H1 (cell line): ENCODE results near the gene RERE. TPM values are rescaled to one million over a fixed set of nuclear protein-coding genes. Genes with fewer than 3 reads are reported as not detected.

Experiments
- CTCF ChIA-PET: fragments of 300-600 bp; sonication (Branson Sonifier 250); formaldehyde crosslinking; loops from one replicate; lab custom pipeline; 2021; ENCODE audit not compliant: partially characterized antibody; lab: Charles Lee
- POLR2A ChIA-PET: fragments of 300-600 bp; sonication (Branson Sonifier 250); formaldehyde crosslinking; loops from one replicate; lab custom pipeline; 2021; ENCODE audit warnings: inconsistent platforms; ENCODE audit not compliant: partially characterized antibody; lab: Charles Lee
- DNase-seq, 2 experiments: peaks; one replicate each; pipeline versions ENCODE4 v3.0.0 to v3.0.0-alpha.2; 2010 to 2022; ENCODE audit warnings: low spot score in 2 of 2, low read depth in 1 of 2, mixed read lengths in 1 of 2
- FAIRE-seq: peaks from 2 replicates; lab custom pipeline; 2011; peaks lifted over from hg19 to GRCh38; lab: Jason Lieb, UNC
- H2AFZ ChIP-seq: 2 replicates; pipeline ENCODE4 v1.8.1; 2012; ENCODE audit warnings: low read length, inconsistent platforms
- H2AK5ac ChIP-seq: 2 replicates; pipeline ENCODE4 v1.6.1; 2013; ENCODE audit warnings: low read depth, low read length
- H2BK120ac ChIP-seq: replicated peaks from 2 replicates; pipeline ENCODE3; 2013; ENCODE audit warnings: low read depth, low read length, inconsistent platforms
- H2BK12ac ChIP-seq: 2 replicates; pipeline ENCODE4 v1.6.1; 2013; ENCODE audit warnings: low read depth, low read length
- H2BK15ac ChIP-seq: 2 replicates; pipeline ENCODE4 v1.6.1; 2013; ENCODE audit warnings: low read length
- H2BK20ac ChIP-seq: 2 replicates; pipeline ENCODE4 v1.6.1; 2013; ENCODE audit warnings: low read length
- H2BK5ac ChIP-seq: 2 replicates; pipeline ENCODE4 v1.6.1; 2013; ENCODE audit warnings: low read depth, low read length
- H3K14ac ChIP-seq: 2 replicates; pipeline ENCODE4 v1.6.1; 2013; ENCODE audit warnings: inconsistent platforms; ENCODE audit not compliant: insufficient read length
- H3K18ac ChIP-seq: 2 replicates; pipeline ENCODE4 v1.6.1; 2013; ENCODE audit warnings: low read length; ENCODE audit errors: extremely low read depth
- H3K23ac ChIP-seq: 2 replicates; pipeline ENCODE4 v1.6.1; 2013; ENCODE audit warnings: inconsistent platforms; ENCODE audit not compliant: insufficient read length
- H3K23me2 ChIP-seq: 2 replicates; pipeline ENCODE4 v1.6.1; 2013; ENCODE audit warnings: low read depth, low read length
- H3K27ac ChIP-seq: 2 replicates; pipeline ENCODE4 v1.6.1; 2011; ENCODE audit warnings: low read depth, low read length, inconsistent platforms
- H3K27me3 ChIP-seq, 4 experiments: replicated peaks in 1 of 4; 1 replicate in 1 of 4; 2 replicates in 3 of 4; pipeline versions ENCODE4 v1.6.1 to v1.8.1; 2011 to 2013; ENCODE audit warnings: low read length in 3 of 4, mild to moderate bottlenecking in 3 of 4, inconsistent platforms in 2 of 4, mixed read lengths in 2 of 4, moderate library complexity in 1 of 4; ENCODE audit not compliant: control insufficient read depth in 3 of 4, insufficient read depth in 3 of 4; ENCODE audit errors: extremely low read depth in 1 of 4
- H3K36me3 ChIP-seq, 4 experiments: 2 replicates each; pipeline versions ENCODE4 v1.6.1 to v1.8.1; 2011 to 2013; ENCODE audit warnings: mild to moderate bottlenecking in 4 of 4, low read length in 3 of 4, moderate library complexity in 2 of 4, control low read depth in 1 of 4, inconsistent platforms in 1 of 4; ENCODE audit not compliant: insufficient read depth in 4 of 4, control insufficient read depth in 2 of 4
- H3K4ac ChIP-seq: replicated peaks from 2 replicates; pipeline ENCODE3; 2013; ENCODE audit warnings: low read length, low read depth, mixed read lengths, inconsistent platforms; ENCODE audit not compliant: insufficient read length
- H3K4me1 ChIP-seq, 4 experiments: replicated peaks in 1 of 4; 1 replicate in 1 of 4; 2 replicates in 3 of 4; pipeline versions ENCODE4 v1.6.1 to v1.8.1; 2011 to 2013; ENCODE audit warnings: low read length in 3 of 4, inconsistent platforms in 2 of 4, mixed read lengths in 1 of 4; ENCODE audit not compliant: insufficient read depth in 4 of 4, control insufficient read depth in 3 of 4
- H3K4me2 ChIP-seq, 2 experiments: 2 replicates each; pipeline versions ENCODE4 v1.6.1 to v1.8.1; 2011 to 2013; ENCODE audit warnings: low read depth in 2 of 2, low read length in 2 of 2, control low read depth in 1 of 2, inconsistent platforms in 1 of 2, mild to moderate bottlenecking in 1 of 2; ENCODE audit not compliant: insufficient read depth in 1 of 2
- H3K4me3 ChIP-seq, 4 experiments: fragments of 200-600, 300-600 bp in 1 of 4; sonication (generic), shearing (Covaris generic), sonication (Bioruptor Twin) in 1 of 4; 2 replicates each; pipeline versions ENCODE4 v1.5.1 to v1.8.1; 2011 to 2016; ENCODE audit warnings: low read length in 4 of 4, low read depth in 3 of 4, control low read depth in 2 of 4, inconsistent platforms in 2 of 4, mild to moderate bottlenecking in 2 of 4, mixed read lengths in 1 of 4, moderate library complexity in 1 of 4; ENCODE audit not compliant: insufficient read depth in 2 of 4; ENCODE audit errors: extremely low read depth in 1 of 4
- H3K56ac ChIP-seq: replicated peaks from 2 replicates; pipeline ENCODE3; 2013; ENCODE audit warnings: low read depth, mild to moderate bottlenecking, mixed read lengths, low read length, inconsistent platforms; ENCODE audit not compliant: insufficient read length
- H3K79me1 ChIP-seq: 2 replicates; pipeline ENCODE4 v1.6.1; 2013; ENCODE audit warnings: low read depth, low read length, control low read depth
- H3K79me2 ChIP-seq, 2 experiments: 2 replicates each; pipeline versions ENCODE4 v1.6.1 to v1.8.1; 2012 to 2013; ENCODE audit warnings: low read length in 2 of 2, mild to moderate bottlenecking in 2 of 2, inconsistent platforms in 1 of 2; ENCODE audit not compliant: insufficient read depth in 2 of 2, control insufficient read depth in 1 of 2
- H3K9ac ChIP-seq, 4 experiments: replicated peaks in 1 of 4; 1 replicate in 1 of 4; 2 replicates in 3 of 4; pipeline versions ENCODE4 v1.6.1 to v1.8.1; 2011 to 2013; ENCODE audit warnings: low read depth in 3 of 4, low read length in 3 of 4, control low read depth in 2 of 4, mild to moderate bottlenecking in 2 of 4, moderate library complexity in 2 of 4, inconsistent platforms in 1 of 4; ENCODE audit errors: extremely low read depth in 1 of 4
- H3K9me3 ChIP-seq, 2 experiments: 2 replicates each; pipeline versions ENCODE4 v1.6.1 to v1.8.1; 2012 to 2013; ENCODE audit warnings: mild to moderate bottlenecking in 2 of 2, moderate library complexity in 2 of 2, control low read depth in 1 of 2, inconsistent platforms in 1 of 2, low read depth in 1 of 2, low read length in 1 of 2, mixed read lengths in 1 of 2; ENCODE audit not compliant: insufficient read depth in 2 of 2
- H4K20me1 ChIP-seq, 2 experiments: replicated peaks in 1 of 2; 2 replicates each; pipeline versions ENCODE3 to v1.8.1; 2011 to 2013; ENCODE audit warnings: inconsistent platforms in 2 of 2, low read length in 2 of 2, mild to moderate bottlenecking in 1 of 2; ENCODE audit not compliant: insufficient read depth in 2 of 2, control insufficient read depth in 1 of 2
- H4K5ac ChIP-seq: 2 replicates; pipeline ENCODE4 v1.6.1; 2013; ENCODE audit warnings: low read length, low read depth, mixed read lengths, inconsistent platforms; ENCODE audit not compliant: insufficient read length
- H4K8ac ChIP-seq: 2 replicates; pipeline ENCODE4 v1.8.0; 2013; ENCODE audit warnings: mild to moderate bottlenecking, moderate library complexity, low read length, inconsistent platforms; ENCODE audit not compliant: insufficient read depth; ENCODE audit errors: extremely low read depth
- H4K91ac ChIP-seq: replicated peaks from 2 replicates; pipeline ENCODE3; 2013; ENCODE audit warnings: low read length, mixed read lengths, inconsistent platforms; ENCODE audit not compliant: insufficient read length
- CEBPB ChIP-seq: IDR thresholded peaks from 2 replicates; pipeline ENCODE4 v1.6.1; 2012; ENCODE audit warnings: low read depth, low read length
- CHD1 ChIP-seq: IDR thresholded peaks from 2 replicates; pipeline ENCODE4 v1.6.1; 2012; ENCODE audit warnings: low read depth, low read length, improper control_type of control experiment
- CHD2 ChIP-seq: IDR thresholded peaks from 2 replicates; pipeline ENCODE4 v1.6.1; 2012; ENCODE audit warnings: low read length, improper control_type of control experiment
- JUND ChIP-seq: IDR thresholded peaks from 2 replicates; pipeline ENCODE4 v1.6.1; 2011; ENCODE audit warnings: mild to moderate bottlenecking, improper control_type of control experiment, low read length
- KDM1A ChIP-seq: fragments of 200-600, 300-600 bp; sonication (generic); IDR thresholded peaks from 2 replicates; pipeline ENCODE4 v1.7.1; 2016; ENCODE audit warnings: mild to moderate bottlenecking, low read length, borderline replicate concordance
- WGBS, 2 experiments: shearing (Covaris generic) in 1 of 2; methylation state at CpG; one replicate each; pipeline versions ENCODE4 v1.1.6 to v1.1.7; 2013 to 2015; ENCODE audit warnings: low lambda C conversion rate in 2 of 2, mixed read lengths in 2 of 2, inconsistent platforms in 1 of 2, low coverage in 1 of 2, missing lambda C conversion rate in 1 of 2; ENCODE audit not compliant: insufficient replicate concordance in 2 of 2, insufficient coverage in 1 of 2, insufficient read length in 1 of 2; ENCODE audit errors: extremely low coverage in 1 of 2, missing lambda C conversion rate in 1 of 2; 5-methylcytosine and 5-hydroxymethylcytosine counted together
- polyA plus RNA-seq, 7 experiments: library from polyadenylated mRNA; depleted of rRNA in 3 of 7; stranded (reverse) in 5 of 7; unstranded in 2 of 7; fragments of >200 nt in 5 of 7; fragments of 200-250 nt in 2 of 7; gene quantifications; 1 replicate in 5 of 7; 2 replicates in 1 of 7; 4 replicates in 1 of 7; pipeline versions ENCODE4 v1.2.1 to v1.2.3, GENCODE V29; 2011 to 2013; ENCODE audit warnings: missing spikeins in 2 of 7, mixed read lengths in 2 of 7
- total RNA-seq: library from RNA; stranded (reverse); fragmentation: NEBNext Ultra II Directional; extraction: Animal tissue kit (Norgen Biotek cat#: 25700); gene quantifications from 2 replicates; pipeline ENCODE4 v1.2.1, GENCODE V29; 2021

The RERE gene
- total and polyA plus RNA-seq, 2 of the 8 experiments (the other 6 are each of a cell fraction or from before 2014, with no cell fraction given): 15.3 to 142 TPM

DNA sequence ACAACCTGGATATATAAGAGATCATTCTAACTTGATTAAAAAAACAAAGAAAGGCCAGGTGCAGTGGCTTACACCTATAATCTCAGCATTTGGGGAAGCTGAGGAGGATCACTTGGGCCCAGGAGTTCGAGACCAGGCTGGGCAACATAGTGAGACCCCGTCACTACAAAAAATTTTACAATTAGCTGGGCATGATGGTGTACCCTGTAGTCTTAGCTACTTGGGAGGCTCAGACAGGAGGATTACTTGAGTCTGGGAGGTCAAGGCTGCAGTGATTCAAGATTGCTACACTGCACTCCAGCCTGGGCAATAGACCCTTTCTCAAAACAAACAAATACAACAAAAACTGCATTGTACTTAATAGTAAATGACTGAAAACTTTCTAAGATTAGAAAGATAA lies 330.2 kb downstream of the RERE start:
- peaks cover 0 to 46% of the 10 kb centered on the region in 2 experiments; a peak in 2 of 4 replicates for H3K79me2 ChIP-seq

More for the DNA sequence above, 330.2 kb downstream of the RERE start:
- H4K8ac ChIP-seq: no peak overlapping the region
- H2BK120ac ChIP-seq: no peak overlapping the region
- H3K9me3 ChIP-seq: no peaks in the 10 kb centered on the region
- ChIA-PET POLR2A (no interaction called here), CTCF (interaction anchor here (0.8 kb wide), 1 partner anchor 20 kb away, joined by 3 read pairs; no protein-coding TSS in a partner anchor)
- no peak overlapping the region for H3K4ac ChIP-seq
- H3K23ac ChIP-seq: no peak overlapping the region
- no peak overlapping the region for H2BK15ac ChIP-seq
- no peaks in the 10 kb centered on the region for H4K20me1 ChIP-seq
- DNase-seq (no peak), FAIRE-seq (no peak)
- H2BK20ac ChIP-seq: no peak overlapping the region
- H3K4me3 ChIP-seq: no peak overlapping the region
- no peak overlapping the region for H3K4me2 ChIP-seq
- TF ChIP-seq CHD1: no peak
- no peak for TF ChIP-seq CEBPB
- TF ChIP-seq KDM1A: no peak
- no peak for TF ChIP-seq CHD2
- TF ChIP-seq JUND: no peak
- H2BK12ac ChIP-seq: no peak overlapping the region
- no peak overlapping the region for H4K91ac ChIP-seq
- H3K23me2 ChIP-seq: no peaks in the 10 kb centered on the region
- H4K5ac ChIP-seq: no peak overlapping the region
- no peaks in the 10 kb centered on the region for H3K79me1 ChIP-seq
- H2BK5ac ChIP-seq: no peak overlapping the region
- no peak overlapping the region for H3K27ac ChIP-seq
- no peaks in the 10 kb centered on the region for H3K4me1 ChIP-seq
- no peak overlapping the region for H3K9ac ChIP-seq
- no peak overlapping the region for H3K56ac ChIP-seq
- 91% methylated on average over 2 of the region's 2 CpGs; no CpG with 5 or more reads in 1 of the 2 experiments for WGBS, 2 experiments
- no peaks in the 10 kb centered on the region for H3K36me3 ChIP-seq
- H3K27me3 ChIP-seq: no peaks in the 10 kb centered on the region
- H3K14ac ChIP-seq: no peak overlapping the region
- no peak overlapping the region for H2AFZ ChIP-seq
- H2AK5ac ChIP-seq: no peak overlapping the region
- no peak overlapping the region for H3K18ac ChIP-seq
